Stimulated activated CD4-positive, alpha-beta T cell treated with anti-CD3 and anti-CD28 coated beads, Interleukin-12 subunit alpha, Interleukin-12 subunit beta, amount 100 ng/mL, for 4 hours (primary cell): ENCODE data around the gene TTC39C.

ENCODE experiments used
- DNase-seq: peaks from one replicate; pipeline ENCODE4 v3.0.0-alpha.2; 2020

Gene TTC39C

GRCh38 chr18:24089515-24090337, 75.2 kb downstream of the TTC39C start:
- no peak for DNase-seq

GRCh38 chr18:24090876-24091275, 76.3 kb downstream of the TTC39C start:
- no peak for DNase-seq

GRCh38 chr18:24094561-24094960, 80.0 kb downstream of the TTC39C start:
- DNase-seq: no peak

- DNase-seq: no peak
These were observed 81.4 kb downstream of the TTC39C start for GRCh38 chr18:24095976-24096375.

- DNase-seq: no peak
These were observed 88.9 kb downstream of the TTC39C start for GRCh38 chr18:24103320-24104021.

GRCh38 chr18:24104486-24104885, 89.9 kb downstream of the TTC39C start:
- no peak for DNase-seq

- no peak for DNase-seq
These were observed 94.1 kb downstream of the TTC39C start for GRCh38 chr18:24108641-24109040.

GRCh38 chr18:24111936-24112335, 97.4 kb downstream of the TTC39C start:
- no peak for DNase-seq

- DNase-seq: no peak
These were observed 97.9 kb downstream of the TTC39C start for GRCh38 chr18:24112464-24112863.

GRCh38 chr18:24112874-24113615, 98.5 kb downstream of the TTC39C start:
- no peak for DNase-seq

- DNase-seq: no peak
These were observed 100.5 kb downstream of the TTC39C start for GRCh38 chr18:24114924-24115549.

- DNase-seq: no peak
These were observed 101.1 kb downstream of the TTC39C start for GRCh38 chr18:24115628-24116027.

- DNase-seq: peak; percentile 74
These were observed 104.4 kb downstream of the TTC39C start for GRCh38 chr18:24118750-24119577.

GRCh38 chr18:24120676-24121075, 106.1 kb downstream of the TTC39C start:
- DNase-seq: no peak

GRCh38 chr18:24121625-24122024, 107.1 kb downstream of the TTC39C start:
- DNase-seq: no peak

GRCh38 chr18:24126155-24126961, 111.8 kb downstream of the TTC39C start:
- DNase-seq: no peak

GRCh38 chr18:24127735-24128134, 113.2 kb downstream of the TTC39C start:
- DNase-seq: no peak

- no peak for DNase-seq
These were observed 114.1 kb downstream of the TTC39C start for GRCh38 chr18:24128700-24129099.

GRCh38 chr18:24130494-24130893, 115.9 kb downstream of the TTC39C start:
- no peak for DNase-seq

GRCh38 chr18:24136967-24137373, 122.4 kb downstream of the TTC39C start:
- no peak for DNase-seq

GRCh38 chr18:24138409-24138788, 123.8 kb downstream of the TTC39C start:
- no peak for DNase-seq
